ENCODE results near the gene IZUMO1. TPM values are rescaled to one million over a fixed set of nuclear protein-coding genes. Genes with fewer than 3 reads are reported as not detected.

The IZUMO1 gene
- total and polyA plus RNA-seq, 9 of the 15 experiments (the other 6 are each of a cell fraction or from before 2014, with no cell fraction given) = 0.14 to 2.1 (median 0.73) TPM

DNA sequence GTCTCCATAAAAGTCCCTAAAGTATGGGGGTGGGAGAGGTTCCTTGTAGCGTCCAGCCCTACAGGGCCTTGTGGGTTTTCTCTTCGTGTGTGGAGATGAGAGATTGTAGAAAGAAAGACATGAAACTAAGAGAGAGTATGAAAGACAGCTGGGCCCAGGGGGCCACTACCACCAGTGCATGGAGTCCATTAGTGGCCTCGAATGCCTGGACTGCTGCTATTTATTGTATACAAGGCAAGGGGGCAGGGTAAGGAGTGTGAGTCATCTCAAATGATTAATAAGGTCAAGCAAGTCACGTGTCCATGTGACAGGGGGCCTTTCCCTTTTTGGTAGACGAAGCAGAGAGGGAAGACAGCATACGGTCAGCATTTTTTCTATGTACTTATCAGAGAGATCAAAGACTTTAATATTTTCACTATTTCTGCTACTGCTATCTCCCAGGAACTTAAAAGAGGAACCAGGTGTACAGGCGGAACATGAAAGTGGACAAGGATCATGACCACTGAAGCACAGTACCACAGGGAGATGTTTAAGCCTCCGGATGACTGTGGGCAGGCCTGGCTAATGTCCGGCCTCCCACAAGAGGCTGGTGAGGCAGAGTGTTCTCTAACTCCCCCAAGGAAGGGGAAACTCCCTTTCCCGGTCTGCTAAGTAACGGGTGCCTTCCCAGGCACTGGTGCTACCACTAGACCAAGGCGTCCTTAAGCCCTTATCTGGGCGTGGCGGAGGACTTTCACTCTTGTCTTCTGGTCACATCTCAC, 34.1 kb upstream of the IZUMO1 start (continued):
- TF ChIP-seq, protein P1, sequence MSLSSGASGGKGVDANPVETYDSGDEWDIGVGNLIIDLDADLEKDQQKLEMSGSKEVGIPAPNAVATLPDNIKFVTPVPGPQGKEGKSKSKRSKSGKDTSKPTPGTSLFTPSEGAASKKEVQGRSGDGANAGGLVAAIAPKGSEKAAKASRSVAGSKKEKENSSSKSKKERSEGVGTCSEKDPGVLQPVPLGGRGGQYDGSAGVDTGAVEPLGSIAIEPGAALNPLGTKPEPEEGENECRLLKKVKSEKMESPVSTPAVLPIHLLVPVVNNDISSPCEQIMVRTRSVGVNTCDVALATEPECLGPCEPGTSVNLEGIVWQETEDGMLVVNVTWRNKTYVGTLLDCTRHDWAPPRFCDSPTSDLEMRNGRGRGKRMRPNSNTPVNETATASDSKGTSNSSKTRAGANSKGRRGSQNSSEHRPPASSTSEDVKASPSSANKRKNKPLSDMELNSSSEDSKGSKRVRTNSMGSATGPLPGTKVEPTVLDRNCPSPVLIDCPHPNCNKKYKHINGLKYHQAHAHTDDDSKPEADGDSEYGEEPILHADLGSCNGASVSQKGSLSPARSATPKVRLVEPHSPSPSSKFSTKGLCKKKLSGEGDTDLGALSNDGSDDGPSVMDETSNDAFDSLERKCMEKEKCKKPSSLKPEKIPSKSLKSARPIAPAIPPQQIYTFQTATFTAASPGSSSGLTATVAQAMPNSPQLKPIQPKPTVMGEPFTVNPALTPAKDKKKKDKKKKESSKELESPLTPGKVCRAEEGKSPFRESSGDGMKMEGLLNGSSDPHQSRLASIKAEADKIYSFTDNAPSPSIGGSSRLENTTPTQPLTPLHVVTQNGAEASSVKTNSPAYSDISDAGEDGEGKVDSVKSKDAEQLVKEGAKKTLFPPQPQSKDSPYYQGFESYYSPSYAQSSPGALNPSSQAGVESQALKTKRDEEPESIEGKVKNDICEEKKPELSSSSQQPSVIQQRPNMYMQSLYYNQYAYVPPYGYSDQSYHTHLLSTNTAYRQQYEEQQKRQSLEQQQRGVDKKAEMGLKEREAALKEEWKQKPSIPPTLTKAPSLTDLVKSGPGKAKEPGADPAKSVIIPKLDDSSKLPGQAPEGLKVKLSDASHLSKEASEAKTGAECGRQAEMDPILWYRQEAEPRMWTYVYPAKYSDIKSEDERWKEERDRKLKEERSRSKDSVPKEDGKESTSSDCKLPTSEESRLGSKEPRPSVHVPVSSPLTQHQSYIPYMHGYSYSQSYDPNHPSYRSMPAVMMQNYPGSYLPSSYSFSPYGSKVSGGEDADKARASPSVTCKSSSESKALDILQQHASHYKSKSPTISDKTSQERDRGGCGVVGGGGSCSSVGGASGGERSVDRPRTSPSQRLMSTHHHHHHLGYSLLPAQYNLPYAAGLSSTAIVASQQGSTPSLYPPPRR (CRISPR knock-in tag; IDR thresholded peaks at IDR 0.05; ENCODE audit: borderline replicate concordance) = no peak
- peak; percentile 81 for TF ChIP-seq ZNF766 (CRISPR knock-in tag; conservative IDR thresholded peaks at IDR 0.05)
- TF ChIP-seq PHTF2 (CRISPR knock-in tag; IDR thresholded peaks at IDR 0.05) = no peak
- TF ChIP-seq MTA1 (IDR thresholded peaks at IDR 0.05; ENCODE audit: borderline replicate concordance) = peak; percentile 81; the same call in 1 of the 2 replicates
- TF ChIP-seq RB1 (IDR thresholded peaks at IDR 0.05; ENCODE audit: low read depth) = no peak
- TF ChIP-seq POLR2B (IDR thresholded peaks at IDR 0.05; ENCODE audit: low read depth, partially characterized antibody) = peak; percentile 27
- peak; percentile 94 for TF ChIP-seq JUN (IDR thresholded peaks at IDR 0.05; ENCODE audit: borderline replicate concordance, low read depth, low read length)
- TF ChIP-seq JUN (CRISPR knock-in tag; IDR thresholded peaks at IDR 0.05; ENCODE audit: borderline replicate concordance) = no peak
- TF ChIP-seq ADNP (tag; IDR thresholded peaks at IDR 0.05) = peak; percentile 69; the same call in 1 of the 2 replicates
- TF ChIP-seq SP1 (CRISPR knock-in tag; IDR thresholded peaks at IDR 0.05) = peak; percentile 71
- TF ChIP-seq, protein P2, sequence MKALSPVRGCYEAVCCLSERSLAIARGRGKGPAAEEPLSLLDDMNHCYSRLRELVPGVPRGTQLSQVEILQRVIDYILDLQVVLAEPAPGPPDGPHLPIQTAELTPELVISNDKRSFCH (CRISPR knock-in tag; IDR thresholded peaks at IDR 0.05) = no peak
- TF ChIP-seq, protein P2 (tag; IDR thresholded peaks at IDR 0.05) = peak; percentile 81
- peak; percentile 44 for TF ChIP-seq KDM5B (IDR thresholded peaks at IDR 0.05; ENCODE audit: insufficient replicate concordance, low read depth, low read length)
- TF ChIP-seq PML (IDR thresholded peaks at IDR 0.05; ENCODE audit: low read length) = no peak
- TF ChIP-seq, protein P3, sequence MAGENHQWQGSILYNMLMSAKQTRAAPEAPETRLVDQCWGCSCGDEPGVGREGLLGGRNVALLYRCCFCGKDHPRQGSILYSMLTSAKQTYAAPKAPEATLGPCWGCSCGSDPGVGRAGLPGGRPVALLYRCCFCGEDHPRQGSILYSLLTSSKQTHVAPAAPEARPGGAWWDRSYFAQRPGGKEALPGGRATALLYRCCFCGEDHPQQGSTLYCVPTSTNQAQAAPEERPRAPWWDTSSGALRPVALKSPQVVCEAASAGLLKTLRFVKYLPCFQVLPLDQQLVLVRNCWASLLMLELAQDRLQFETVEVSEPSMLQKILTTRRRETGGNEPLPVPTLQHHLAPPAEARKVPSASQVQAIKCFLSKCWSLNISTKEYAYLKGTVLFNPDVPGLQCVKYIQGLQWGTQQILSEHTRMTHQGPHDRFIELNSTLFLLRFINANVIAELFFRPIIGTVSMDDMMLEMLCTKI (IDR thresholded peaks at IDR 0.05; ENCODE audit: partially characterized antibody) = no peak
- no peak for TF ChIP-seq PTBP1 (IDR thresholded peaks at IDR 0.05; ENCODE audit: low read depth, low read length)
- TF ChIP-seq, protein P4, sequence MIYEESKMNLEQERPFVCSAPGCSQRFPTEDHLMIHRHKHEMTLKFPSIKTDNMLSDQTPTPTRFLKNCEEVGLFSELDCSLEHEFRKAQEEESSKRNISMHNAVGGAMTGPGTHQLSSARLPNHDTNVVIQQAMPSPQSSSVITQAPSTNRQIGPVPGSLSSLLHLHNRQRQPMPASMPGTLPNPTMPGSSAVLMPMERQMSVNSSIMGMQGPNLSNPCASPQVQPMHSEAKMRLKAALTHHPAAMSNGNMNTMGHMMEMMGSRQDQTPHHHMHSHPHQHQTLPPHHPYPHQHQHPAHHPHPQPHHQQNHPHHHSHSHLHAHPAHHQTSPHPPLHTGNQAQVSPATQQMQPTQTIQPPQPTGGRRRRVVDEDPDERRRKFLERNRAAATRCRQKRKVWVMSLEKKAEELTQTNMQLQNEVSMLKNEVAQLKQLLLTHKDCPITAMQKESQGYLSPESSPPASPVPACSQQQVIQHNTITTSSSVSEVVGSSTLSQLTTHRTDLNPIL (CRISPR knock-in tag; IDR thresholded peaks at IDR 0.05) = no peak
- no peak for TF ChIP-seq XRCC4 (IDR thresholded peaks at IDR 0.05; ENCODE audit: extremely low read depth, insufficient read depth, insufficient read length)
- TF ChIP-seq ESRRA (IDR thresholded peaks at IDR 0.05; ENCODE audit: borderline replicate concordance, low read depth) = peak; percentile 59
- no peak for TF ChIP-seq DNMT1 (IDR thresholded peaks at IDR 0.05)
- TF ChIP-seq MCM2 (IDR thresholded peaks at IDR 0.05; ENCODE audit: low read depth) = no peak
- peak; percentile 93 for TF ChIP-seq ZEB2 (IDR thresholded peaks at IDR 0.05)
